A172 (cell line): ENCODE results near the gene RNF144A. TPM values are rescaled to one million over a fixed set of nuclear protein-coding genes. Genes with fewer than 3 reads are reported as not detected.

Experiments used
- DNase-seq: peaks from one replicate; pipeline ENCODE4 v3.0.0-alpha.2; 2015; ENCODE audit warnings: low spot score
- total RNA-seq: library from RNA; depleted of rRNA; stranded (reverse); fragments of >200 nt; shearing (Covaris generic); gene quantifications from 2 replicates; pipeline ENCODE4 v1.2.3, GENCODE V29; 2014

RNF144A gene
- total RNA-seq, 1 experiment from 2014 or later = 11.4 TPM

GRCh38 chr2:7044253-7045250, 127.3 kb downstream of the RNF144A start:
- DNase-seq = peak; percentile 62

GRCh38 chr2:7045601-7046590, 128.7 kb downstream of the RNF144A start:
- DNase-seq = no peak

- DNase-seq = no peak
Observed at GRCh38 chr2:7047661-7048060, 130.4 kb downstream of the RNF144A start.

GRCh38 chr2:7048762-7049294, 131.6 kb downstream of the RNF144A start:
- DNase-seq = no peak

GRCh38 chr2:7052404-7052803, 135.2 kb downstream of the RNF144A start:
- DNase-seq = no peak

- DNase-seq = no peak
Observed at GRCh38 chr2:7053650-7054265, 136.5 kb downstream of the RNF144A start.

GRCh38 chr2:7057865-7058400, 140.7 kb downstream of the RNF144A start:
- DNase-seq = no peak

- no peak for DNase-seq
Observed at GRCh38 chr2:7060156-7060555, 142.9 kb downstream of the RNF144A start.

GRCh38 chr2:7060631-7061449, 143.6 kb downstream of the RNF144A start:
- DNase-seq = no peak

- no peak for DNase-seq
Observed at GRCh38 chr2:7061450-7061789, 144.2 kb downstream of the RNF144A start.

GRCh38 chr2:7061921-7062320, 144.7 kb downstream of the RNF144A start:
- DNase-seq = no peak

GRCh38 chr2:7063789-7064188, 146.6 kb downstream of the RNF144A start:
- no peak for DNase-seq

GRCh38 chr2:7068457-7068856, 151.2 kb downstream of the RNF144A start:
- no peak for DNase-seq

GRCh38 chr2:7070483-7070882, 153.3 kb downstream of the RNF144A start:
- DNase-seq = no peak

- DNase-seq = no peak
Observed at GRCh38 chr2:7071154-7071553, 153.9 kb downstream of the RNF144A start.

- DNase-seq = no peak
Observed at GRCh38 chr2:7071916-7072556, 154.8 kb downstream of the RNF144A start.

- DNase-seq = no peak
Observed at GRCh38 chr2:7073901-7074300, 156.7 kb downstream of the RNF144A start.

GRCh38 chr2:7075834-7076233, 158.6 kb downstream of the RNF144A start:
- DNase-seq = no peak

GRCh38 chr2:7077660-7078267, 160.6 kb downstream of the RNF144A start:
- no peak for DNase-seq
